KMS-11 (cell line): Measurements from ENCODE around the gene KIZ.

Source experiments
- H2AFZ ChIP-seq: fragments of 200-600 bp; sonication (generic); 2 replicates; pipeline ENCODE4 v1.6.1; 2016; ENCODE audit warnings: antibody characterized with exemption, mixed run types, low read depth
- H3K27ac ChIP-seq: fragments of 200-600 bp; sonication (generic); 2 replicates; pipeline ENCODE4 v1.6.1; 2016; ENCODE audit warnings: mild to moderate bottlenecking, mixed run types
- H3K27me3 ChIP-seq: fragments of 200-600 bp; sonication (generic); 2 replicates; pipeline ENCODE4 v1.6.1; 2017; ENCODE audit warnings: mild to moderate bottlenecking, low read depth, mixed run types, moderate library complexity; ENCODE audit not compliant: insufficient read depth
- H3K36me3 ChIP-seq: fragments of 200-600 bp; sonication (generic); 2 replicates; pipeline ENCODE4 v1.6.1; 2017; ENCODE audit warnings: mild to moderate bottlenecking, mixed run types; ENCODE audit not compliant: insufficient read depth
- H3K4me1 ChIP-seq: fragments of 200-600 bp; sonication (generic); 2 replicates; pipeline ENCODE4 v1.6.1; 2016; ENCODE audit warnings: mild to moderate bottlenecking, low read depth, mixed run types; ENCODE audit not compliant: poor library complexity, severe bottlenecking
- H3K4me2 ChIP-seq: fragments of 200-600 bp; sonication (generic); 2 replicates; pipeline ENCODE4 v1.7.0; 2016; ENCODE audit warnings: mild to moderate bottlenecking, mixed run types
- H3K4me3 ChIP-seq: fragments of 200-600 bp; sonication (generic); IDR thresholded peaks from 2 replicates; pipeline ENCODE4 v1.6.1; 2017; ENCODE audit warnings: low read depth, low read length, mixed read lengths; ENCODE audit not compliant: insufficient read depth
- H3K79me2 ChIP-seq: fragments of 200-600 bp; sonication (generic); 2 replicates; pipeline ENCODE4 v1.6.1; 2016; ENCODE audit warnings: low read depth, mixed run types; ENCODE audit not compliant: insufficient read depth
- H3K9ac ChIP-seq: fragments of 200-600 bp; sonication (generic); 2 replicates; pipeline ENCODE4 v1.6.1; 2016; ENCODE audit warnings: mild to moderate bottlenecking, mixed run types
- H4K20me1 ChIP-seq: fragments of 200-600 bp; sonication (generic); 2 replicates; pipeline ENCODE4 v1.6.1; 2016; ENCODE audit warnings: mild to moderate bottlenecking, mixed run types; ENCODE audit not compliant: insufficient read depth
- TF ChIP-seq, protein P1 (sequence below): fragments of 200-600 bp; sonication (generic); conservative IDR thresholded peaks from 2 replicates; pipeline ENCODE4 v1.6.1; 2017; ENCODE audit warnings: low read depth, mild to moderate bottlenecking, antibody characterized with exemption, low read length, moderate library complexity, mixed read lengths

Gene KIZ

DNA sequence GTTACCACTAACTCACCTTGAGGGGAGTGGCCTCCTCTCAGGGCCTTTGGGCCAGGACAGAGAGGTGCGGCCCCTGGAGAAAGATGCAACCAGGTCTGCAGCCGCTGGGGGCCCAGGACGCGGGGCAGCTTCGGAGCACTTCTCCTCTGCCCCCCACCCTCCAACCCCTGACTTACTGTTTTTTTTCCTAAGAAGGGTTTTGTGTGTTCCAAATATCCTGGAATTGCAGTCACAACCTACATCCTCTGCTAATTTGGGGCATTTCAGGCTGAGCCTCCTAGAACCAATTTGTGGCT lies 21.5 kb upstream of the KIZ start:
- H3K79me2 ChIP-seq: no peaks in the 10 kb centered on the region
- no peaks in the 10 kb centered on the region for H4K20me1 ChIP-seq
- no peaks in the 10 kb centered on the region for H3K36me3 ChIP-seq
- no peak overlapping the region for H3K4me2 ChIP-seq
- H3K4me3 ChIP-seq: no peak overlapping the region
- no peaks in the 10 kb centered on the region for H3K27me3 ChIP-seq
- H3K27ac ChIP-seq: no peak overlapping the region
- H3K4me1 ChIP-seq: peaks cover 4% of the 10 kb centered on the region
- H2AFZ ChIP-seq: no peak overlapping the region
- no peak overlapping the region for H3K9ac ChIP-seq
- TF ChIP-seq, protein P1, sequence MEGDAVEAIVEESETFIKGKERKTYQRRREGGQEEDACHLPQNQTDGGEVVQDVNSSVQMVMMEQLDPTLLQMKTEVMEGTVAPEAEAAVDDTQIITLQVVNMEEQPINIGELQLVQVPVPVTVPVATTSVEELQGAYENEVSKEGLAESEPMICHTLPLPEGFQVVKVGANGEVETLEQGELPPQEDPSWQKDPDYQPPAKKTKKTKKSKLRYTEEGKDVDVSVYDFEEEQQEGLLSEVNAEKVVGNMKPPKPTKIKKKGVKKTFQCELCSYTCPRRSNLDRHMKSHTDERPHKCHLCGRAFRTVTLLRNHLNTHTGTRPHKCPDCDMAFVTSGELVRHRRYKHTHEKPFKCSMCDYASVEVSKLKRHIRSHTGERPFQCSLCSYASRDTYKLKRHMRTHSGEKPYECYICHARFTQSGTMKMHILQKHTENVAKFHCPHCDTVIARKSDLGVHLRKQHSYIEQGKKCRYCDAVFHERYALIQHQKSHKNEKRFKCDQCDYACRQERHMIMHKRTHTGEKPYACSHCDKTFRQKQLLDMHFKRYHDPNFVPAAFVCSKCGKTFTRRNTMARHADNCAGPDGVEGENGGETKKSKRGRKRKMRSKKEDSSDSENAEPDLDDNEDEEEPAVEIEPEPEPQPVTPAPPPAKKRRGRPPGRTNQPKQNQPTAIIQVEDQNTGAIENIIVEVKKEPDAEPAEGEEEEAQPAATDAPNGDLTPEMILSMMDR: no peak

DNA sequence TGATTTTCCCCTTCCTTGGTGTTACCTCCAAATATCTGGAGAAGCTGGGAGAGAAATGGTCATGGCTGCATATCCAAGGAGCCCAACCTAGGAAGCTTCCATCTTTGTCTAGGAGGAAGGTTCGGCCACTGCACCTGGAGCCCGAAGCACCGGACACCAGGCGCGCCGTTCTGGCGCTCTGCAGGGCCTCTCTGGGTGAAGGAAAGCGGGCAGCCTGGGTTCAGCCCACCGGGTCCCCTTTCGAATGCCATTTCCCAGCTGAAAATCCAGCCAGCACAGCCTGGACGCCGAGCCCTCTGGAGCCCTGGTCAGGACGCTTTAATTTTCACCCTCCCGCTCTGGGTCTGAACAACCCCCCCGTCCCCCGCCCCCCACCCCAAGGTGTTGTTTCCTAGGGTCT lies 21.0 kb upstream of the KIZ start:
- H3K79me2 ChIP-seq: no peaks in the 10 kb centered on the region
- no peaks in the 10 kb centered on the region for H3K4me1 ChIP-seq
- H3K4me3 ChIP-seq: no peak overlapping the region
- no peak overlapping the region for H3K9ac ChIP-seq
- TF ChIP-seq, protein P1: no peak
- H2AFZ ChIP-seq: no peak overlapping the region
- no peak overlapping the region for H3K27ac ChIP-seq
- H4K20me1 ChIP-seq: no peaks in the 10 kb centered on the region
- H3K4me2 ChIP-seq: no peak overlapping the region
- H3K27me3 ChIP-seq: no peaks in the 10 kb centered on the region
- H3K36me3 ChIP-seq: no peaks in the 10 kb centered on the region

DNA sequence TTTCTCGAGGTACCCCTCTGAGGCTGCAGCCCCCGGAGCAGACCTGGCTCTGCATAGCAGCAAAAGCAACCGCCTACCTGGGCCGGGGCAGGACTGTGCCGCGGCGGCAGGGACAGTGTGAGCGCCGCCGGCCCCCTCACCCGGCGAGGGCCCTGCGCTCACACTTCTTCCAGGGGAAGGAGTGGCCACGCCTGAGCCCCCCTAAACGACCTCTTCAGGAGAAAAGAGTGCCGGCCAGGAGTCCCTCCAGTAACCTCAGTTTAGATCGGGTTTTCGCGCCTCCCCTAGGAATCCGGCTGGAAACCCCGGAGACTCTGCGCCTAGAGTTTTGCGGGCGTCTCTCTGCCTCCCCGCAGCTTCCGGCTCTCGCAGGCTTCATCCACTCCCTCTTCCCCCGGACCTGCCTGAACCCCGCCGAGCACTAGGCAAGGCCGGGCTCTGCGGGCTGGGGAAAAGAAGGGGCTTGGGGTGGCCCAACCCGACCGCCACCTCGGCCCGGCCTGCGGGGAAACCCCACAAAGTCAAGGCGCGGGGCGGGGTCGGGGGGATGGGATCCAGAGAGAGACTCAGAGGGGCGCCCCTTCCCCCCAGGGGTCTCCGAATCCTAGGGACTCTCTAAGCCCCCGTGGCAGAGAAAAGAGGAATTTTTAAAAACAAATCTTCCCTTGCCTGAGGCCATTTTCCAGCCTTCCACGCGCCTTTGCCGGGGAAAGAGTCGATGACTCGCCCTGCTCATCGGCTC lies 20.3 kb upstream of the KIZ start:
- H3K36me3 ChIP-seq: no peaks in the 10 kb centered on the region
- no peak overlapping the region for H3K4me3 ChIP-seq
- H3K9ac ChIP-seq: no peak overlapping the region
- TF ChIP-seq, protein P1: no peak
- H3K27ac ChIP-seq: no peak overlapping the region
- H3K27me3 ChIP-seq: no peaks in the 10 kb centered on the region
- H2AFZ ChIP-seq: no peak overlapping the region
- no peaks in the 10 kb centered on the region for H3K79me2 ChIP-seq
- H3K4me1 ChIP-seq: no peaks in the 10 kb centered on the region
- H3K4me2 ChIP-seq: no peak overlapping the region
- H4K20me1 ChIP-seq: no peaks in the 10 kb centered on the region

DNA sequence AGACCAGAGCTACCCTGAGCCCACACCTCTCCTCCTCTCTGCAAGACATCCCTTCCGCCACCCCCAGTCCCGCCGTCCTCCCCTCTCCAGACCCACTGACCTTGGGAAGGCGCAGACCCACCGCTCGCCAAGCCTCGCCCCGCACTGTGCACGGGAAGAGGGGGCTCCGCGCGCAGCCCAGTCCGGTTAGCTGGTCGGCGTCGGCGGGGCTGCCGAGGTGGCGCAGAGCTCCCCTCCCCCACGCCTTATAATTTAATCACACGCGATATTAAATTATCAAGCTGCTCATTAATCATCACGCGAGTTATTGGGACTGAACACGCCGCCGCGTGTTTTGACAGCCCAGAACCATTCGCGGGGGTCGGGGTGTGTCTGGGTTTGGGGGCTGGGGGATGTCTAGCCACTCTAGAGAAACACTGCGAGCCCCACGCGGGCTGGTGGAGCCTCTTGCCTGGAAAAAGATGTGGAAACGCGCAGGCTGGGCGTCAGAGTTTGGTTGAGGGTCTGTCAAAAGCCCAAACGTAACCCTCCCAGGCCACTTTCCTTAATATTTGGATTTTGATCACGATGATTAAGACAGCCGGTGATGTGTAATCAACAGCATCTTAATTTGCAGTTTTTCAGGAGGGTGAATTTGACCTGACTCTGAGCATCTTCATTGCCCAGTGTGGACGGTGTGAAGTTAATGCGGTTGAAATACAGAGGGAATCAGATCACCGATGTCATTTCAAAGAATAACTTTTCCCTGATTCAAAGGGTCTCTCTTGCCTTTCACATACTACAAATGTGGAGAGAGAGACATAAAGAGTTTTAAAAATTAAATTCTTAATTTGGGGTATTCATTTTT lies 19.5 kb upstream of the KIZ start, which contains the start of gene LINC00237:
LINC00237 (minus strand) TSS at position 188 of the 847 bp plus-strand sequence.
- no peaks in the 10 kb centered on the region for H4K20me1 ChIP-seq
- no peak within 1 kb of the TSS for H3K4me3 ChIP-seq
- no peaks in the 10 kb centered on the region for H3K79me2 ChIP-seq
- no peak within 1 kb of the TSS for H3K27ac ChIP-seq
- no peak within 1 kb of the TSS for H2AFZ ChIP-seq
- H3K9ac ChIP-seq: no peak within 1 kb of the TSS
- H3K27me3 ChIP-seq: no peaks in the 10 kb centered on the region
- H3K4me1 ChIP-seq: no peaks in the 10 kb centered on the region
- TF ChIP-seq, protein P1: no peak
- no peak within 1 kb of the TSS for H3K4me2 ChIP-seq
- no peaks in the 10 kb centered on the region for H3K36me3 ChIP-seq
